ENCODE measurements around the gene OR5B3. TPM values are rescaled to one million over a fixed set of nuclear protein-coding genes. Genes with fewer than 3 reads are reported as not detected.

Gene OR5B3
- total and polyA plus RNA-seq, 9 of the 15 experiments (the other 6 are each of a cell fraction or from before 2014, with no cell fraction given), result not detected

- TF ChIP-seq CHD7 (IDR thresholded peaks at IDR 0.05; ENCODE audit: low read depth, low read length), result no peak
- no peak for TF ChIP-seq MIER1 (IDR thresholded peaks at IDR 0.05; ENCODE audit: low read depth)
- TF ChIP-seq CBX1 (IDR thresholded peaks at IDR 0.05; ENCODE audit: low read depth), result no peak
Observed at GRCh38 chr11:58395581-58395980, 11.1 kb downstream of the OR5B3 start (continued).

All from K562 (cell line).